GM21576 (cell line): ENCODE measurements around the gene SLC16A1.
"Not testable (repeated sequence)": the region's sequence is repeated elsewhere in the genome, so short reads cannot be mapped to it uniquely, and the experiment has no call there.

Experiments
- ATAC-seq: cut with Tn5 transposase; IDR thresholded peaks from one replicate; pipeline ENCODE4 v1.9.1; 2021; ENCODE audit warnings: mild to moderate bottlenecking, moderate library complexity; ENCODE audit not compliant: unreplicated experiment

Gene SLC16A1

DNA sequence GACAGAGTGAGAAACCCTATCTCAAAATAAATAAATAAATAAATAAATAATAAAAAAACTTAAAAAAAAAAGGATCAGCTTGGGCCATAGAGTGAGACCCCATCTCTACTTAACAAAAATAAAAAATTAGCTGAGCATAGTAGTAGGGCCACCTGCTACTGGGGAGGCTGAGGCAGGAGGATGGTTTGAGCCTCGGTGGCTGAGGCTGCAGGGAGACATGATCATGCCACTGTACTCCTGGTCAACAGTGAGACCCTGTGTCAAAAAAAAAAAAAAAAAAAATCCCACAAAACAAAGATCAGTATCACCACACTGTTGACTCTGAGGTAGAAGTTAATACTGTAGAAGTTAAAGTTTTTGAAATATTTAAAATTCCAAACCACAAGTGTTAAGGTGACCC lies 29.1 kb downstream of the SLC16A1 start:
- ATAC-seq = no peak

DNA sequence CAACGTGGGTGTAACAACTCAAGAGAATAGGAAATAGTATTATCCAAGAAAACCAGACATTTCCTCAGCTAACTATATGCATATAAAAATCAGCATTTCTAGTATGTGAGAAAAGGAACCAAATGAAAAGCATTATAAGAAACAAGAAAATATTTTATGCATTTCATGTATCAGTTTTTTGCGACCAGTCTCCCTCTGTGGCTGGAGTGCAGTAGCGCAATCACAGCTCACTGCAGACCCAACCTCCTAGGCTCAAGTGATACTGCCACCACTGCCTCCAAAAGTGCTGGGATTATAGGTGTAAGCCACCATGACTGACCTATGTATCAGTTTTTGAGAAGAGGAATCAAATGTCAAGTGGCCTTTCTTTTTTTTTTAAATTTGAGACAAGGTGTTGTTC lies 31.0 kb downstream of the SLC16A1 start:
- no peak for ATAC-seq

DNA sequence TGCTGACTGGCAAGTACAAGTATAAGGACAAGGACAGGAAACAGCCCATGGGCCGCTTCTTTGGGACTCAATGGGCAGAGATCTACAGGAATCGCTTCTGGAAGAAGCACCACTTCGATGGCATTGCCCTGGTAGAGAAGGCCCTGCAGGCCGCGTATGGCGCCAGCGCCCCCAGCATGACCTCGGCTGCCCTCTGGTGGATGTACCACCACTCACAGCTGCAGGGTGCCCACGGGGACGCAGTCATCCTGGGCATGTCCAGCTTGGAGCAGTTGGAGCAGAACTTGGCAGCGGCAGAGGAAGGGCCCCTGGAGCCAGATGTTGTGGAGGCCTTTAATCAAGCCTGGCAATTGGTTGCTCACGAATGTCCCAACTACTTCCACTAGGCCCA lies 32.0 kb downstream of the SLC16A1 start:
- no peak for ATAC-seq

DNA sequence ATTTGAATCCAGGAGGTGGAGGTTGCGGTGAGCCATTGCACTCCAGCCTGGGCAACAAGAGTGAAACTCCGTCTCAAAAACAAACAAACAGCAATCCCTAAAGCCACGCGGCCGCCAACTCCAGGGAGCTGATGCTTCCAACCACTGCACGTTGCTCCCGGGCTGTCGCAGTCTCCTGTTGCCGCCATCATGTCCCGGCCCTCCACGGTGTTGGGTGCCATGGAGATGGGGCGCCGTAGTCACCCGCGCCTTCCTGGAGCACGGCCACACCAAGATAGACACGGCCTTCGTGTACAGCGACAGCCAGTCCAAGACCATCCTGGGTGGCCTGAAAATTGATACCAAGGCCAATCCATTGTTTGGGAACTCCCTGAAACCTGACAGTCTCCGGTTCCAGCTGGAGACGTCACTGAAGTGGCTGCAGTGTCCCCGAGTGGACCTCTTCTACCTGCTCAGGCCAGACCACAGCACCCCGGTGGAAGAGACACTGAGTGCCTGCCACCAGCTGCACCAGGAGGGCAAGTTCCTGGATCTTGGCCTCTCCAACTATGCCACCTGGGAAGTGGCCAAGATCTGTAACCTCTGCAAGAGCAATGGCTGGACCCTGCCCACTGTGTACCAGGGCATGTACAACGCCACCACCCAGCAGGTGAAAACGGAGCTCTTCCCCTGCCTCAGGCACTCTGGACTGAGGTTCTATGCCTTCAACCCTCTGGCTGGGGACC lies 32.6 kb downstream of the SLC16A1 start:
- no peak for ATAC-seq

DNA sequence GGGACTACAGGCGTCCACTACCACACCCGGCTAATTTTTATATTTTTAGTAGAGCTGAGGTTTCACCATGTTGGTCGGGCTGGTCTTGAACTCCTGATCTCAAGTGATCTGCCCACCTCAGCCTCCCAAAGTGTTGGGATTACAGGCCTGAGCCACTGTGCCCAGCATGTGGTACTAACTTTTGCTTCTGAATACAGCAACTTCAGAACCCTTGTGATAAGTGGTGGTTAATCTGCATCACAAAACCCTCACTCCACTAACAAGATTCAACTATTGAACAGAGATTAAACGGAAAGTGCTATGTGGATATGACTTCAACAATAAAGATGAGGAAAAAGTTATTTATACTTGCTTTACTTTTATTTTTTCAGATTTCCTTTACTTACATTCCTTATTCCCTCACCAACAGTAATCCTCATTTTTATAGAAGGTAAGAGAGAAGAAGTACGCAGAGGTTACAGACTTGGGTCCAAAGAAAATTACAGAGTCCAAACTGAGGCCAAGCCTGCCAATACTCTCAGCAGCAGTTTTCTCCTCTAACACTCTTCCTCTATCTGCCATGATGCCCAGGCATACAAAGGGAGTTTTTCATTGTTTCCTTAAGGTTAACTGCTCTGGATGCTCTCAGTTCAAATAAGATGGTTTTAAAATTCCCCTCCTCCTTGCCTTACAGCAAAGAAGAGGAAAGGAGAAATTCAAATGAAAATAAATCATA lies 44.3 kb downstream of the SLC16A1 start:
- no peak for ATAC-seq

DNA sequence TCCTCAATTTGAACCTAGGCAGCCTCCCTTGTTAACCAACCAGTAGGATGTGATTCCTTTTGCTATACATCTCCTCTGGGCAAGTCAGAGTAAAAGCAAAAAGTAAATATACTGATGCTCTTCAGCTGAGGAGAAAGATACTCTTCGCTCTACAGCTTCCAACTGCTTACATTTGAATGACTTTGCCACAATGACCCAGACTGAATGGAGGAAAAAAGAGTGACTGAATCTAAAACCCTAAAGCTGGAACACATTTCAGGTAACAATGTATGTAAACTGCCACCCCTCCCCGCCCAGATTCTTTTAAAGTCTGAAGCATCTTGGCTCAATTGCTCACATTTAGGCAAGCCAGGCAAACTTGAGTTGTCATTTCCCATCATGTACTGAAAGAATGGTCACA lies 46.1 kb downstream of the SLC16A1 start:
- no peak for ATAC-seq

DNA sequence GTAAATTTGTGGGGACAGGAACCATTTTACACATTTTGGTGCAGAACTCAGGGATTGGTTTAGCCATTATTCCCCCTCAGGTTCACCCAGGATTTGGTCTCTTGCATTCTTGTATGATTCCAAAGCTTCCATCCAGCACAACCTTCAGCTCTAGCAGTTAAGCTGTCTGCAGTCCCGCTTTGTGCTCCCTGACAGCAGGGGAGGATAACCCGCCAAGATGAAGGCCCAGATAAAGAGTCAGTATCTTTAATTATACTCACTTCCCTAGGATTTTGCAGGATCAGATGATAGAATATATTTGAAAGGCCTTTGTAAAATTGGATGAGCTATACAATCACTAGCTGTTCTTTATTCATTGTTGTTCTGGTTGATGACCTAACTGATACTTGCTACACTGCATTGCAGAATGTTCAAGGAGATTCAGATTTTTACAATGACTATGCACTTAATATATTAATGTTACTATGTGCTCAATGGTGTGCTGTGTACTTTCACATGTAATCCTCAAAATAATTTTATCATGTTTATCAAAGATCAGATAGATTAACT lies 49.8 kb downstream of the SLC16A1 start:
- ATAC-seq = no peak

DNA sequence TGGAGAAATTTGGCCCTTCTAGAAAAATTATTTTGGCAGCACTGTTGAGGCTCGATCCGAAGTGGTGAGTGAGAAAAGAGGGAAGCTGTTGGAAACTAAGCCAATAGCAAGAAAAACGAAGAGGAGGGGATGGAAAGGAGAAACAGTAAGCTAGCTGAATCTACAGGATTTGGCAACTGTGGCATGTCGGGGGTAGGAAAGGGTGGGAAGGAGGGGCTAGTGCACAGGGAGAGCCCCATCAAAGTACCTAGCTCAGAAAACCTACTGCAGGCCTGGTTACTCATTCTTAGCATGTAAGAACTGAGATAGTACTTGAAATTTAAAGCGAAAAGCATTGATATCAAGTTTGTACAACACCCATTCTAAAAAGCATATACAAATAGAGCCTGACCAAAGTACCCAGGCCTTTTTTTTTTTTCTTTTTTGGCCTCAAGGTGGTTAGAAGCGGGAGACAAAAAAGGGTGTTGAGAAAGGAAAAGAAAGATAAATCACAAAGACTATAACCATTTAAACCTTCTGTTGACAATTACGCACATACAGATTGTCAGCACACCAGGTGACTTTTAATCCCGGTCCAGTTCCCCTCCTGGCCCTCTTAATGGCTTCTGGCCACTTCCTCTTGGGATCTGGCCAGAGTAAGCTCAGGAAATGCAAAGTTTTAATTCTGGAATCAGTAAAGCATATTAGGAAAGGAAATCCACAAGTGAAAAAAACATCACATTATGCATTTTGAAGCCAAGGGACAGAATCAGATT lies 50.4 kb downstream of the SLC16A1 start:
- ATAC-seq = no peak

DNA sequence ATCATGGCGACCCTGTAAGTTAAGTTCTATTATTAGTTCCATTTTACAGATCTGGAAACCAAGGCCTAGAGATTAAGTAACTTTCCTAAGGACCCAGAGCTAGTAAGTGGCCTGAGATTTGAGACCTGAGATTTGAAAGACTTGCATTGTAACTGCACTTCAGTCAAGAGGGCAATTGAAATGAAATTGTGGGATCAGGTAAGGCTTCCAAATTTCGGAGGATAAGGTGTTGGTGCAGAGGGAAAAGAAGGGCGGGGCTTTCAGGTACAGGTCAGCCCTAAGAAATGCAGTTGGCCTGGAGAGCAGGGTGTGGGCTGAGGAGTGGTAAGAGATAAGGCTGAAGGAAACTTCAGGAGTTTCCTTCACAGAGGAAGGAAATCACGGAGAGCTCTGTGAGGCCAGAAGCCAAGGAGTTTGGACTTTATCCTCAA lies 51.1 kb downstream of the SLC16A1 start:
- no peak for ATAC-seq

DNA sequence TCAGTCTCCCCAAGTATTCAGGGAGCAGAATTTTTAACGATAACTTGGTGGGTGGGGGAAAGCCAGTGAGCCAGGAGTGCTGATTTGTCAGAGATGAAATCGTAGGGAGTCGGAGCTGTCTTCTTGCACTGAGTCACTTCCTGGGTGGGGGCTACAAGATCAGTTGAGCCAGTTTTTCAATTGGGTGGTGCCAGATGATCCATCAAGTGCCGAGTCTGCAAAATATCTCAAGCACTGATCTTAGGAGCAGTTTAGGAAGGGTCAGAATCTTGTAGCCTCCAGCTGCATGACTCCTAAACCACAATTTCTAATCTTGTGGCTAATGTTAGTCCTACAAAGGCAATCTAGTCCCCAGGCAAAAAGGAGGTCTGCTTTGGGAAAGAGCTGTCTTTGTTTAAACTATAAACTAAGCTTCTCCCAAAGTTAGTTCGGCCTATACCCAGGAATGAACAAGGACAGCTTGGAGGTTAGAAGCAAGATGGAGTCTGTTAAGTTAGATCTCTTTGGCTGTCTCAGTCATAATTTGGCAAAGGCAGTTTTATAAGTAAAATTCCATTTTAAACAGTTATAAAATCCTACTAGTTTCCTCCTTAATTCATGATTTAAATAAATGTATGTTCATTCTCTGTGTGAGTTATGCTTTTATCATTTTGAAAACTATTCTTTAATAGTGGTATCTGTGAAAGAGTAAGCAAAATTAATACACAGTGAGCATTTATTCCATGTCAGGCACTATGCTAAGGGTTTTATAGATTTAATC lies 51.7 kb downstream of the SLC16A1 start:
- ATAC-seq = no peak

DNA sequence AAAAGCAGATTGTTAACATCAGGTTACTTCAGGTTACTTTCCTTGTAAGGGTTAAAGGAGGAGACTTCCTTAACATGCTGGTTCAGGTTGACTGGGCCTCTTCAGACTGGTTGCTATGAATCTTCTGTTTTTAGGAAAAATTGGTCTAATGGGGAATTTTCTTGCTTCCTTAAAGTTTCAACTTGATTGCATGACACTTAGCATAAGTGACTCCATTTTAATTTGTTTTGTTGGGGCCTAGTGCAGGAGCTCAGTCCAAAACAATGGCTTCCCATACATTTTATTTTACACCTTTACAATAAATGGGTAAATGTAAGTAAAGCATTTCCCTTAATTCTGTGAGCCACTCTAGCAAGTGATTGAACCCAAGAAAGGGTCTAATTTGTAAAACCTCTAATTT lies 53.8 kb downstream of the SLC16A1 start:
- ATAC-seq = no peak

DNA sequence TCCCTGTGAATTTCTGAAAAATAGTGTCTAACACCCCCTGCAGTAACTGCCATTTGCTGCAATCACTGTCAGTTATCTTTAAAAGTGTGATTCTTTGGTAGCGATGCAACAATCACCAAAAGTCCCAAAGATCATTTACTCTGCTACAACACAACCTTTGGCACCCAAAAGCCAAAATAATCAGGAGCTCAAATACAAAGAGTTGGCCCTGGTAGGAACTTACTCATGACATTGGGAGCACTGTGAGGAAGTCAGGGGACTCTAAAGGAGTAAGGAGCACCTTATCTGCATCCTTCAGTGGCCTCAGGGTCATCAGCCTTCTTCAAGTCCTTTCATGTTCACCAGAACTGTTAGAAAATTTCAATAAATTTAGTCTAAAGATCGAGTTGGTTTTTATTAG lies 54.6 kb downstream of the SLC16A1 start:
- no peak for ATAC-seq

DNA sequence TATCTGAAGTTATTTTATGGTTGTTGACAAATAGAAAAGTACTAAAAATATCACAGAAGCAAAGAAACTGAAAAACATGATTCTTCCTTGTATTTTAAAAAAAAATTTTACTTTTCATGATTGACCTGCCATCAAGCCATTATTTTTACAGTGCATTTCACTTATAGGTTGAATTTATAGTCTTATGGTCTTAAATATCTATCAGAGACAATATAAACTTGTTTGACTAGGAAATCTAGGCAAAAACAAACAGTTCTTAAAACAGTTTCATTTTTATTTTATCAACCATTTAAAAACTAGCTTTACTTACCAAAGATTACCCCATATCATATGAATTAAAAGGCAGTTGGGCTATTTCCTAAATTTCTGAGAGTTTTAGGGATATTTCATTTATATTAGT lies 59.2 kb downstream of the SLC16A1 start:
- ATAC-seq = no peak

DNA sequence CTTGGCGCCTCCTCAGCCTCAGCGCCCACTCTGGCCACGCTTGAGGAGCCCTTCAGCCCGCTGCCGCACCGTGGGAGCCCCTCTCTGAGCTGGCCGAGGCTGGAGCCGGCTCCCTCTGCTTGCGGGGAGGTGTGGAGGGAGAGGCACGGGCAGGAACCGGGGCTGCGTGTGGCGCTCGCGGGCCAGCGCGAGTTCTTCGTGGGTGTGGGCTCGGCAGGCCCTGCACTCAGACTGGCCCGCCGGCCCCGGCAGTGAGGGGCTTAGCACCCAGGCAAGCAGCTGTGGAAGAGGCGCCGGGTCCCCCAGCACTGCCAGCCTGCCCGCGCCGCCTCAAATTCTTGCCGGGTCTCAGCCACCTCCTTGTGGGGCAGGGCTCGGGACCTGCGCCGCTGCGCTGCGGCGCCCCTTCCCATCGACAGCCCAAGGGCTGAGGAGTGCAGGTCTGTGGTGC lies 61.4 kb downstream of the SLC16A1 start:
- no peak for ATAC-seq

DNA sequence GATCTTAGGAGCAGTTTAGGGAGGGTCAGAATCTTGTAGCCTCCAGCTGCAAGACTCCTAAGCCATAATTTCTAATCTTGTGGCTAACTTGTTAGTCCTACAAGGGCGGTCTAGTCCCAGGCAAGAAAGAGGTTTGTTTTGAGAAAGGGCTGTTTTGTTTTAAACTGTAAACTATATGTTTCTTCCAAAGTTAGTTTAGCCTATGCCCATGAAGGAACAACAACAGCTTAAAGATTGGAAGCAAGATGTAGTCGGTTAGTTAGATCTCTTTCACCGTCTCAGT lies 62.0 kb downstream of the SLC16A1 start:
- ATAC-seq = no peak

DNA sequence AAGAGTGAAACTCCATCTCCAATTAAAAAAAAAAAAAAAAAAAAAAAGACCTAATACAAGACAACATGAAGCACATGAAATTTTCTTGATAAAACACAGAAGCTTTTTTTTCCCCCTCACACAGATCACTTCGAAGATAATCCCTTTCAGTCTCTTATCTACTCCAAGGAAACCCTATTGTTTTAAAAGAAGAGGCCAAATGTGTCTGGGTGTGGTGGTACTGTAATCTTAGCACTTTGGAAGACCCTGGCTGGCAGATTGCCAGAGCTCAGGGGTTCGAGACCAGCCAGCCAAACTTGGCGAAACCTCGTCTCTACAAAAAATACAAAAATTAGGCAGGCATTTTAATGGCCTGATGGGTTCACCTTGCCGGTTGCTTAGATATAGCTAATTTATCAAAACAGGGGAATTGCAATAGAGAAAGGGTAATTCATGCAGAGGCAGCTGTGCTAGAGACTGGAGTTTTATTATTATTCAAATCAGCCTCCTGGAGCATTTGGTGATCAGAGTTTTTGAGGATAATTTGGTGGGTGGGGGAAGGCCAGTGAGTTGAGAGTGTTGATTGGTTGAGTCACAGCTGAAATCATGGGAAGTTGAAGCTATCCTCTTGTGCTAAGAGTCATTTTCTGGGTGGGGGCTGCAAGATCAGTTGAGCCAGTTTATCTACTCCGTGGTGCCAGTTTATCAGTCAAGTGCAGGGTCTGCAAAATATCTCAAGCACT lies 62.5 kb downstream of the SLC16A1 start:
- no peak for ATAC-seq

DNA sequence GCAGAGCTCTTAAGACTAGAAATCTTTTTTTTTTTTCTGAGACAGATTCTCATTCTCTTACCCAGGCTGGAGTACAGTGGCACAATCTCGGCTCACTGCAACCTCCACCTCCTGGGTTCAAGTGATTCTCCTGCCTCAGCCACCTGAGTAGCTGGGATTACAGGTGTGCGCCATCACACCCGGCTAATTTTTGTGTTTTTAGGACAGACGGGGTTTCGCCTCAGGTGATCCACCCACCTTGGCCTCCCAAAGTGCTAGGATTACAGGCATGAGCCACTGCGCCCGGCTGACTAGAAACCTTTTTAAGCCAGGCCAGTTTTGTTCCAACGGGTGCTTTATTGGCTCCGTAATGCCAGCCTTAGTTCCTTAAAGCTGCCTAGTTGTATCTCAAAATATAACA lies 66.1 kb downstream of the SLC16A1 start:
- not testable (repeated sequence) for ATAC-seq

DNA sequence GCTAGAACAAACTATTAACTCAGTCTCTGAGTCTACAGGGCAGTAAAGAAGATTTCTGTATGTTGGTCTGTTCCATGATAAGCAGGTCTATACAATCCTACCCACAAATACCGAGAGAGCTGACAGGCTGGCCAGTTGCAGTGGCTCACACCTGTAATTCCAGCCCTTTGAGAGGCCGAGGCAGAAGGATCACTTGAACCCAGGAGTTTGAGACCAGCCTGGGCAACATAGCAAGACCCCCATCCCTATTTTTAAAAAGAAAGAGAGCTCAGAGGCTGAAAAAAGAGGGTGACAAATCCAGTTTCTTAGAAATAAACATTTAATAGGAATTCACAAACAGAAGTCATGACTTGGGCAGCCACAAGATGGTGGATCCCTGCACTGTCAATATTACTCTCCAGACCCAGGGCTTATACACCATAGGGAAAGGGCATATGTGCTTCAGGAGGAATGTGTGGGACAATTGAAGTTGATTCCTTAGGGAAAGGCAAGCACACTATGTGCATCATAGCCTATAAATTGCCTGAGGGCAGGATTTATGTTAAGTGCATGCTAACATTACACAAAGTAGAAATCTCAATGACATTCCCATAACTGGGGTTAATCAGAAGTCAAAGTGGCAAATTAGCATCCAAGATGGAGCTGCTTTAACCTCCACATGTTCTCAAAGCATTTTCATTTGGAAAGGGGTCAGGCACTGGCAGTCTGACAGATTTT lies 66.8 kb downstream of the SLC16A1 start:
- no peak for ATAC-seq

DNA sequence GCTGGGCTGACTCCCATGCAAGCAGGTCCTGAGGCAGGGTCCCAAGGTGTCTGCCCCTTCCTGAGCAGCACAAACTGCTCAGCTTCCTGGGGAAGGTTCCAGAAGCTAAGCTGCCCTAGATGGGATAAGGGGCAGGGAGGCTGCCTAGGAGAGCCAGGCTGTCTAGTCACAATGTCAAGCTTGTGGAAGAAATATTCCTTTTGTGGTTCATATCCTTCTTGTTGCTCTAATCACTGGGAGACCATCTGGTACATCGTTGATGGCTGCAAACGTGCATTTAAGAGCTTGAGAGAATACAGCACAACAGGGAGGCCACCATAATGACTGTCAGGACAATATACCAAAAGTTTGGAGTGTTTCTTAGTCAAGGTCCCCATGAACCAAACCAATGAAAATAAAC lies 67.4 kb downstream of the SLC16A1 start:
- ATAC-seq = no peak
